ENCODE measurements around the gene TSPYL2. TPM values are rescaled to one million over a fixed set of nuclear protein-coding genes. Genes with fewer than 3 reads are reported as not detected.

Gene TSPYL2
- total RNA-seq, 2 donors from 2014 or later: 6.2 to 11.6 TPM

- Histone ChIP-seq H3K27me3 (no peaks in the 10 kb centered on the region), H3K4me1 (no peaks in the 10 kb centered on the region)
Observed at GRCh38 chrX:53128097-53128749, 46.1 kb downstream of the TSPYL2 start.

DNA sequence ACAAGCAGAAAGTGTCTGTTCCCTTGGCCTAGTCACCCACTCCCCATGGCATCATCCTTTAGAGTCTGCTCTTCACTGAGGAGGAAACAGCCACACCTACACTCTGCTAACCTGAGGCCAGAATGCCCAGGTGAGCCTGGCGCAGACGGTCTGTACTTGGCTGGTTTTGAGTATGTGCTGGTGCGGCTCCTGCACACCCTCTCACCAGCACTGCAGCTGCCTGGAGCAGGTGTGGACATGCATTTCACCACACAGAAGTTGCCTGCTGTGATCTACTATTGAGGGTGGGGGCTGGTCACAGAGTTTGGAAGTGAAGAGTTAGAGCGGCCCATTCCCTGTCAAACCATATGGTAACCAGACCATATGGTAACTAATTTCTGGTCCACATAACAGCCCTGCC, 51.2 kb downstream of the TSPYL2 start:
- Histone ChIP-seq H3K27ac (no peak overlapping the region), H3K27me3 (no peaks in the 10 kb centered on the region), H3K4me3 (no peak overlapping the region), H3K9me3 (no peaks in the 10 kb centered on the region), H3K9ac (ENCODE audit: low read depth in 2 of 2, low read length in 2 of 2) (no peak overlapping the region), H3K36me3 (no peaks in the 10 kb centered on the region), H3K4me1 (no peaks in the 10 kb centered on the region)
- no peak for DNase-seq
- TF ChIP-seq, protein P1, sequence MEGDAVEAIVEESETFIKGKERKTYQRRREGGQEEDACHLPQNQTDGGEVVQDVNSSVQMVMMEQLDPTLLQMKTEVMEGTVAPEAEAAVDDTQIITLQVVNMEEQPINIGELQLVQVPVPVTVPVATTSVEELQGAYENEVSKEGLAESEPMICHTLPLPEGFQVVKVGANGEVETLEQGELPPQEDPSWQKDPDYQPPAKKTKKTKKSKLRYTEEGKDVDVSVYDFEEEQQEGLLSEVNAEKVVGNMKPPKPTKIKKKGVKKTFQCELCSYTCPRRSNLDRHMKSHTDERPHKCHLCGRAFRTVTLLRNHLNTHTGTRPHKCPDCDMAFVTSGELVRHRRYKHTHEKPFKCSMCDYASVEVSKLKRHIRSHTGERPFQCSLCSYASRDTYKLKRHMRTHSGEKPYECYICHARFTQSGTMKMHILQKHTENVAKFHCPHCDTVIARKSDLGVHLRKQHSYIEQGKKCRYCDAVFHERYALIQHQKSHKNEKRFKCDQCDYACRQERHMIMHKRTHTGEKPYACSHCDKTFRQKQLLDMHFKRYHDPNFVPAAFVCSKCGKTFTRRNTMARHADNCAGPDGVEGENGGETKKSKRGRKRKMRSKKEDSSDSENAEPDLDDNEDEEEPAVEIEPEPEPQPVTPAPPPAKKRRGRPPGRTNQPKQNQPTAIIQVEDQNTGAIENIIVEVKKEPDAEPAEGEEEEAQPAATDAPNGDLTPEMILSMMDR (IDR thresholded peaks at IDR 0.05): no peak
- intact Hi-C loops (cut with DNase I): no loop called here

More at GRCh38 chrX:53128097-53128749, 46.1 kb downstream of the TSPYL2 start:
- DNase-seq: no peak
- H3K36me3 ChIP-seq: no peaks in the 10 kb centered on the region
- TF ChIP-seq, protein P1 (IDR thresholded peaks at IDR 0.05): no peak
- H3K9me3 ChIP-seq: no peaks in the 10 kb centered on the region
- no peak overlapping the region for H3K27ac ChIP-seq
- intact Hi-C loops (cut with DNase I): no loop called here
- no peak overlapping the region for H3K4me3 ChIP-seq
- H3K9ac ChIP-seq (ENCODE audit: low read depth in 2 of 2, low read length in 2 of 2): no peak overlapping the region

- Histone ChIP-seq H3K27ac (no peak overlapping the region), H3K9ac (ENCODE audit: low read depth in 2 of 2, low read length in 2 of 2) (no peak overlapping the region), H3K27me3 (no peaks in the 10 kb centered on the region), H3K9me3 (no peaks in the 10 kb centered on the region), H3K4me3 (no peak overlapping the region), H3K36me3 (no peaks in the 10 kb centered on the region), H3K4me1 (no peaks in the 10 kb centered on the region)
- DNase-seq: no peak
- TF ChIP-seq, protein P1 (IDR thresholded peaks at IDR 0.05): no peak
- intact Hi-C loops (cut with DNase I): no loop called here
Observed at GRCh38 chrX:53135581-53135980, 53.4 kb downstream of the TSPYL2 start.

Other genes starting within 250 kb of the TSPYL2 start
- gene XAGE3, start 214.3 kb upstream of the TSPYL2 start, total RNA-seq: not detected
- 10 to 100 TPM in 1 of 2 donors, 1 to 10 TPM in 1; 6.7 to 17.1 TPM for gene FAM156B, start 185.0 kb upstream of the TSPYL2 start, total RNA-seq
- 10 to 100 TPM; 10.8 to 20.0 TPM for gene FAM156A, start 123.8 kb upstream of the TSPYL2 start, total RNA-seq
- gene GPR173, start 33.6 kb upstream of the TSPYL2 start, total RNA-seq: 1 to 10 TPM in 1 of 2 donors, under 1 TPM in 1; 0.47 to 1.2 TPM
- 1 to 10 TPM; 6.8 to 8.0 TPM for gene KANTR, start 11.8 kb downstream of the TSPYL2 start, total RNA-seq
- gene KDM5C, start 142.8 kb downstream of the TSPYL2 start, total RNA-seq: 100 to 1,000 TPM; 115 to 130 TPM
- 10 to 100 TPM; 23.1 to 26.1 TPM for gene IQSEC2, start 199.2 kb downstream of the TSPYL2 start, total RNA-seq